ENCODE measurements around the gene NR5A1. TPM values are rescaled to one million over a fixed set of nuclear protein-coding genes. Genes with fewer than 3 reads are reported as not detected.

Gene NR5A1
- total RNA-seq, 1 donor from 2014 or later = 0.96 TPM

GRCh38 chr9:124443625-124444024 is 63.6 kb downstream of the NR5A1 start:
- peaks cover 0 to 3% of the 10 kb centered on the region in 2 donors for H3K9me3 ChIP-seq
- H3K4me3 ChIP-seq = no peak overlapping the region
- no peaks in the 10 kb centered on the region for H3K4me1 ChIP-seq
- no peak for TF ChIP-seq CTCF (IDR thresholded peaks at IDR 0.05)
- intact Hi-C loops (cut with DNase I) = no loop called here
- DNase-seq (ENCODE audit: low spot score in 2 of 2) = no peak
- no peaks in the 10 kb centered on the region for H3K27me3 ChIP-seq
- no peak overlapping the region for H3K27ac ChIP-seq
- no peaks in the 10 kb centered on the region for H3K36me3 ChIP-seq

- DNase-seq (ENCODE audit: low spot score in 2 of 2) = no peak
- TF ChIP-seq CTCF (IDR thresholded peaks at IDR 0.05) = no peak
- no peaks in the 10 kb centered on the region for H3K36me3 ChIP-seq
- H3K9me3 ChIP-seq = peaks cover 0 to 3% of the 10 kb centered on the region in 2 donors
- intact Hi-C loops (cut with DNase I) = no loop called here
- H3K4me3 ChIP-seq = no peak overlapping the region
- H3K27ac ChIP-seq = no peak overlapping the region
- no peaks in the 10 kb centered on the region for H3K4me1 ChIP-seq
- no peaks in the 10 kb centered on the region for H3K27me3 ChIP-seq
These were observed 64.4 kb downstream of the NR5A1 start for GRCh38 chr9:124442826-124443225.

- H3K9me3 ChIP-seq = peaks cover 0 to 3% of the 10 kb centered on the region in 2 donors
- intact Hi-C loops (cut with DNase I) = no loop called here
- H3K27me3 ChIP-seq = no peaks in the 10 kb centered on the region
- no peak for TF ChIP-seq CTCF (IDR thresholded peaks at IDR 0.05)
- H3K4me1 ChIP-seq = no peaks in the 10 kb centered on the region
- H3K36me3 ChIP-seq = no peaks in the 10 kb centered on the region
- no peak for DNase-seq (ENCODE audit: low spot score in 2 of 2)
- H3K4me3 ChIP-seq = no peak overlapping the region
- no peak overlapping the region for H3K27ac ChIP-seq
These were observed 64.8 kb downstream of the NR5A1 start for GRCh38 chr9:124442379-124442778.

GRCh38 chr9:124441291-124441690 is 65.9 kb downstream of the NR5A1 start:
- intact Hi-C loops (cut with DNase I) = no loop called here
- no peak overlapping the region for H3K27ac ChIP-seq
- H3K4me3 ChIP-seq = no peak overlapping the region
- peaks cover 0 to 3% of the 10 kb centered on the region in 2 donors for H3K9me3 ChIP-seq
- H3K27me3 ChIP-seq = no peaks in the 10 kb centered on the region
- TF ChIP-seq CTCF (IDR thresholded peaks at IDR 0.05) = no peak
- H3K36me3 ChIP-seq = no peaks in the 10 kb centered on the region
- H3K4me1 ChIP-seq = no peaks in the 10 kb centered on the region
- DNase-seq (ENCODE audit: low spot score in 2 of 2) = no peak

GRCh38 chr9:124440786-124441185 is 66.4 kb downstream of the NR5A1 start:
- H3K9me3 ChIP-seq = peaks cover 0 to 3% of the 10 kb centered on the region in 2 donors
- no peak for TF ChIP-seq CTCF (IDR thresholded peaks at IDR 0.05)
- intact Hi-C loops (cut with DNase I) = no loop called here
- H3K4me3 ChIP-seq = no peak overlapping the region
- no peaks in the 10 kb centered on the region for H3K4me1 ChIP-seq
- H3K27ac ChIP-seq = no peak overlapping the region
- DNase-seq (ENCODE audit: low spot score in 2 of 2) = no peak
- no peaks in the 10 kb centered on the region for H3K27me3 ChIP-seq
- H3K36me3 ChIP-seq = no peaks in the 10 kb centered on the region

- no peak overlapping the region for H3K4me3 ChIP-seq
- H3K27me3 ChIP-seq = no peaks in the 10 kb centered on the region
- no peaks in the 10 kb centered on the region for H3K4me1 ChIP-seq
- no peak for TF ChIP-seq CTCF (IDR thresholded peaks at IDR 0.05)
- H3K27ac ChIP-seq = no peak overlapping the region
- H3K36me3 ChIP-seq = no peaks in the 10 kb centered on the region
- peaks cover 0 to 3% of the 10 kb centered on the region in 2 donors for H3K9me3 ChIP-seq
- no peak for DNase-seq (ENCODE audit: low spot score in 2 of 2)
- intact Hi-C loops (cut with DNase I) = no loop called here
These were observed 67.4 kb downstream of the NR5A1 start for GRCh38 chr9:124439686-124440243.
